GM19238 (cell line): ENCODE data around the gene GRM7.

Experiments
- DNase-seq: peaks from one replicate; pipeline ENCODE4 v3.0.0; 2011; ENCODE audit warnings: low spot score; ENCODE audit not compliant: insufficient read length

GRM7 gene

DNA sequence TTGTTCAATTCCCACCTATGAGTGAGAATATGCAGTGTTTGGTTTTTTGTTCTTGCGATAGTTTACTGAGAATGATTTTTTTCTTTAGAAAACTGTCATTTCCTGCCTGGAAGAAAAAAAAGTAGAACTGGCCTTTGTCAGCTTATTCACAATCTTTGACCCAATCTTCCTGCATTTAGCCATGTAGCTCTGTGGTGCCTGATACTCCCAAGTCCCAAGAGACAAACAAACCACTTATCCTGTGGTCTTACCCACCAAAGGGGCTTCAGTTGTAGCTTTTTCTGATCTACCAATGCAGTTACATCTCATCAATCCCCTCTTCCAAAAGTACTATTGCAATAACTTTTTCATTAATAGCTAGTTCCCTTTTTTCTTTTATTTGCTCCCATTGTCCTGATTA lies 444.6 kb downstream of the GRM7 start:
- no peak for DNase-seq

DNA sequence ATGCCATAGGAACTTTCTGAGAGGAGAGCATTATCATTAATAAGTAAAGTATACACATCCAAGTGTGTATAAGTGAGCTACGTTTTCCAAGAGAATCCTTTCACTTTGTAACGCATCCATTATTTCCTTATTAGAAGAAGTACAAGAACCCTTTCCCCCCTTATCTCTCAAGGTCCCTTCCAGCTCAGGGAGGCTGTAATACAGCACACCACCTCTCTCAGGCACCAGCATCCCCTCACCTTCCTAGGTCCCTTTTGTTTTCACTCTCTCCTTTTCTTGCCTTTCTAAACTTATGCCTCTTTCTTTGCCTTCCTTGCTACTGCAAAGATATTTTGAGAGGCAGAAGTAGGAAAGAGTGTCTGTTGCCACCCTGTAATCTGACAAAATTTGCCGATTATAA lies 446.0 kb downstream of the GRM7 start:
- DNase-seq, result no peak

- no peak for DNase-seq
Measured at GRCh38 chr3:7307410-7307809, 446.5 kb downstream of the GRM7 start.

DNA sequence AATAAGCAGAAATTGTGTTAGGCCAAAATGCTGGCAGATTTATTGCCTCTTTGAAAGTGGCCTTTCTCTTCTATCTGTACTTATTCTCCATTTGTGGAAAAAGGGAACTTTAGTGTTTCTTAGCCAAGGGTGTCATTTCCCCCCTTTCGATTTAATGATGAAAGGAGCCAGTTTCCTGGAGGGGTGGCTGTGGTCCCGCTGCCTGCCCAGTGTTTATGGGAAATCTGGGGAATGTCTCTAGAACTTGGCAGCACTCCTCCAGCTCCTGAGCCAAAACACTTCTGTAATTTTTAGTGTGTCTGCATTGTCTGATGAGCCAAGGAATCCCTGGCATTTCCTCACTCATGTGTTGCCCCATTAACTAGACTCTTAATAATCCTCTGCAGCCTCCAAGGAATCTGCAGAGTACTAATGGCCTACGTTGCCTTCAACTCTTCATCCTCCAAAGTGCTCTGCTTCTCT lies 448.8 kb downstream of the GRM7 start:
- DNase-seq, result no peak

GRCh38 chr3:7315037-7315436 lies 454.1 kb downstream of the GRM7 start:
- DNase-seq, result no peak

DNA sequence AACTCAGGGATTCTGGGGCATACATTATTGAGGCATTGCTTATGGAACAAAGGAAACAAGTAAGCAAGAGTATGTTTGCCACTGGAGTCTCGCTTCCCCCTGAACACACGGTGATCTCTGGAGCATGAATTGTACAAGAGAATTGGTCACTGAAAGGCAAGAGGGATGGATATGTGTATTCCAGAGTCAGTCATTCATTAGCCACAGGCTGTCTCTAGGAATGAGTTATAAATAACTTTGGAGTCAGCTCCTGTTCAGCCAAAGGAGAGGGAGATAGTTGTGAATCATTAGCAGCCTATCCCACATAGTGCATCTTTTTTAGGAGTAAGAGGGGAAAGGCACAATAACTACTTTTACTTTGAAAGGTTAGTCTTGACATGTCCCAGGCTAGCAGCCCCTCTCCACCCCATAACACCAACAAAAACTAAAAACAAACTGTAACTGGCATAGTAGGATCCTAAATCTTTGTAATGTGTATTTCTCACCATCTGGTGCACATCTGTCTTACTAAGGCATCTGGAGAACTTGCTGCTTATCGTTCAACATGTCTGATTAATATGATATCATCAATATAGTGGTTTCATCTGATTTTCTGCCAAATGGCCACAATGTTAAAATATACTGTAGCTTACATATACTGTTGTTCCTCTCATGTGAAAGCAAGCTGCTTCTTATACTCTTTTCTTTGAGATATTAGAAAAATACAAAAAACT lies 462.2 kb downstream of the GRM7 start:
- DNase-seq, result no peak

GRCh38 chr3:7328339-7328738 lies 467.4 kb downstream of the GRM7 start:
- no peak for DNase-seq

DNA sequence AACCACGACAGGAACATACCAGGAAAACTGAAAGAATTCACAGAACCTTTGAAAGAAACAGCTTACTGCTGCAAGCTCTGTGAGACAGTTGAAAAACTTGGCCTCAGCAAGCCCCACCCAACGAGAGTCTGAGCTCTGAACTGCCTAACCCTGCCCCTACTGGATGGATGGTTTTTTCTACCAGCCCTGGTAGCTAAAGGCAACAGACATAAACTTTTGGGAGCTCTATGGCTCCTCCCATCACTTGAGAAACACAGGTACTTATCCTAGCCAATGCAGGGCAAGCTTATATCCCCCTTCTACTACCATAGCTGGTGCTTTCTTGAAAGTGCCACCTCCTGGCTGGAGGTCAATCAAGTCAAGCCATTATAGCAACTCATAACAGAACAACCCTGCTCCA lies 471.8 kb downstream of the GRM7 start:
- DNase-seq, result no peak

DNA sequence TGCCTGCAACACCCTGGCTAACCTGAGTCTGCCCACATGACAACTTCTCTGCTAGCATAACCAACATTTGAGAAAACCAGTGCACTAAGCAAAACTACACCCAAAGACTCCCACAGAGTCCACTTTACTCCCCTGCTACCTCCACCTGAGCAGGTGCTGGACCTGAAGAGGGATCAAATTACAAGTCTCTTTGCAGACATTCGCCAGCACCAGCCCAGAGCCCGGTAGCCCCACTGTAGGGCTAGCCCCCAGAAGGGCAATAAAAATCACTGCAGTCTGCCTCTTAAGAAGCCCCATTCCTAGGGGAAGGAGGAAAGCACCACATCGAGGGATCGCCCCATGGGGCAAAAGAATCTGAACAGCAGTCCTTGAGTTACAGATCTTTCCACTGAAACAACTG lies 472.2 kb downstream of the GRM7 start:
- DNase-seq, result no peak

DNA sequence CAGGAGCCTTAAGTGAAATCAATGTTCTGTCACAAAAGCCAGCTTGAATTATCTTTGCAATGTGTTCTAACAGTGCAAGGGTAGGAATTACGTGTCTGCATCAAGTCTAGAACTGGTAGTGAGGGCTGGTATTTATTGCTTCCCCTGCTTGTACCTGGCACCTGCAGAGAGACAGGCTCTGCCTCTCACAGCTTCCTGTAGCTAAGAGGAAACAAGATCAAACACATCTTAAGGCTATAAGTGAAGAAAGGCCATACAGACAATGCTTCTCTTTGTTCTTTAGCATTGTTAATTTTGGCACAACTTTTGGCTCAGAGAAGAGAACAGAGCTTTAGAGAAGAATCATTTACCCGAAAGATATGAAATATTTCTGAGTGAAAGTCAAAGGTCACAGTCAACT lies 479.9 kb downstream of the GRM7 start:
- no peak for DNase-seq

DNA sequence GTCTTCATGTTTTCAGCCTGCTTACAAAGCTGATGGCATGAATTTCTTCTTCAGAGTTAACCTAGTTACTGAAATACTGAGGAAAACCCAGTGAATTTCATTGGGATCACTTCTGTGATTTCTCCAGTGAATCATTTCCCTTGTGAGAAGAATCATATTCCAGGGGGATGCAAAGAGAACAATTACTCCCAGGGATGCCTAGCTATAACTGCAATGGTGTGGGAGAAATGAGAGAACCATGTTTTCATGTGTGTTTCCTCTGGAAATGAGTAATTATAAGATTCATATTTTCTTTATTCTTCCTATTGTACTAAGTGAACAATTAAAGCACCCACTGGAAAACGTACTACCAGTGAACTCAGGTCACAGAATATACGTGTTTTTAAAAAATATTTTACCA lies 485.4 kb downstream of the GRM7 start:
- DNase-seq, result no peak

DNA sequence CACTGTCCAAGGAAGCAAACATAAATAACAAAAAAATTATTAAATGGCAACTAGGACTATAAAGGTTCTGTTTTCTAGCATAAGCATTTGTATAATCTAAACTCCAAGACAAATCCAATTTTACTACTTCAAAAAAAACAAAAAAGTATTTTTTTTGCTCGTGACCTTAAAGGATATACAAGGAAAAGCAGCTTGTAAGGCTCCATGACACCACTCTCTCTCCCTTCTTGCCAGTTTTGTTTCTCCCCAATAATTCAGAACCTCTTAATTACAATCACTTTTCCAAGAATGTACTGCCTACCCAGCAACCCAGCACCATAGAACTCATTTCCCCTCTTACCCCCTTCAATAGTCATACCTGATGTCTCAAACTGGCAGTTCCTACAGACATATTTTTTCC lies 496.2 kb downstream of the GRM7 start:
- no peak for DNase-seq

- no peak for DNase-seq
Measured at GRCh38 chr3:7367968-7368367, 507.1 kb downstream of the GRM7 start.

- no peak for DNase-seq
Measured at GRCh38 chr3:7368597-7368996, 507.7 kb downstream of the GRM7 start.

GRCh38 chr3:7371693-7372572 lies 511.0 kb downstream of the GRM7 start:
- no peak for DNase-seq

- no peak for DNase-seq
Measured at GRCh38 chr3:7377103-7377502, 516.2 kb downstream of the GRM7 start.

GRCh38 chr3:7381741-7382140 lies 520.8 kb downstream of the GRM7 start:
- DNase-seq, result no peak

DNA sequence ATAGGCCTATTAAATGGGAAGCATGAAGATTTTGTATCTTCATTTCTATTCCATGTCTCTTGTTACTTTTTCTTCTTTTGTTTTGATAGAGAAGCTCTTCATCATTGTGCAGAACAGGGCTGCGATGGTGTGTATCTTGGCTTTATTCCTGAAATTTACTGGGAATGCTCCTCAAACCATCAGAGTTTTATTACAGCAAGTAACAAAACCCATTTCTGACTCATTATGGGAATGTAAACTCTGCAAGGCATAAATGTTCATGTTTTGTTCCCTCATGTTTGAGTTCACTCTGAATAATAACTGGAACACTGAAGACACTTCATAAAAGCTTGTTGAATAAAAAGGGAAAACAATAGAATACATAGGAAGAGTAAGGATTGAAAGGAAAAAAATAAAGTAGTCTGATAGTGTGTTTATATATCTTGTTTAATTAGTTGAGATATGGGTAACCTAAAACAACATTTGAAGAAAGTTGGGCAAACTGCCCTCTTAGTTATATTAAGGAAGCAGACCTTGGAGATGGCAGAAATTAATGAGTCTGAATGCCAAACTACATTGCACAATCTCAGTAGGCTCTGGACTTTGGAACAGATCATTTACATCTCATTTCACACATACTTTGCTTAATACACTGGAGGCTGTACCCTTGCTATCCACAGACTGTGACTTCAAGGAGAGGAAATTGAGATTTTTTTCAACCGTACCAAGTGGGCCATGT lies 521.5 kb downstream of the GRM7 start:
- DNase-seq, result no peak

- DNase-seq, result no peak
Measured at GRCh38 chr3:7385635-7386034, 524.7 kb downstream of the GRM7 start.

DNA sequence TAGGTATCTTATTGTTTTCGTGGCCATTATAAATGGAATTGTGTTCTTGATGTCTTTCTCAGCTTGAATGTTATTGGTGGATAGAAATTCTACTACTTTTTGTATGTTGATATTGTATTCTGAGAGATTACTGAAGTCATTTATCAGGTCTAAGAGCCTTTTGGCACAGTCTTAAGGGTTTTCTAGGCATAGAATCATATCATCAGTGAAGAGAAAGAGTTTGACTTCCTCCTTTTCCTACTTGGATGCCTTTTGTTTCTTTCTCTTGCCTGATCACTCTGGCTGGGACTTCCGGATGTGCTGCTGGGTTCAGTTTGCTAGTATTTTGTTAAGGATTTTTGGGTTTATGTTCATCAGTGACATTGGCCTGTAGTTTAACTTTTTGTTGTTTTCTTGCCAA lies 527.1 kb downstream of the GRM7 start:
- no peak for DNase-seq

- DNase-seq, result no peak
Measured at GRCh38 chr3:7392206-7392605, 531.3 kb downstream of the GRM7 start.

GRCh38 chr3:7393944-7394605 lies 533.2 kb downstream of the GRM7 start:
- DNase-seq, result no peak
